GM12875 (cell line): ENCODE results near the gene MRPL10.

Experiments
- H3K4me3 ChIP-seq: one replicate; pipeline ENCODE4 v1.5.1; 2011; ENCODE audit warnings: low read depth, low read length, control low read depth
- TF ChIP-seq, protein P1 (sequence below): IDR thresholded peaks from 2 replicates; pipeline ENCODE4 v1.5.1; 2011; ENCODE audit warnings: low read depth, mild to moderate bottlenecking, control low read depth, inconsistent platforms, low read length, moderate library complexity, borderline replicate concordance; ENCODE audit not compliant: insufficient read depth

MRPL10 gene

GRCh38 chr17:47813077-47813476 is 18.3 kb downstream of the MRPL10 start:
- no peak overlapping the region for H3K4me3 ChIP-seq
- TF ChIP-seq, protein P1, sequence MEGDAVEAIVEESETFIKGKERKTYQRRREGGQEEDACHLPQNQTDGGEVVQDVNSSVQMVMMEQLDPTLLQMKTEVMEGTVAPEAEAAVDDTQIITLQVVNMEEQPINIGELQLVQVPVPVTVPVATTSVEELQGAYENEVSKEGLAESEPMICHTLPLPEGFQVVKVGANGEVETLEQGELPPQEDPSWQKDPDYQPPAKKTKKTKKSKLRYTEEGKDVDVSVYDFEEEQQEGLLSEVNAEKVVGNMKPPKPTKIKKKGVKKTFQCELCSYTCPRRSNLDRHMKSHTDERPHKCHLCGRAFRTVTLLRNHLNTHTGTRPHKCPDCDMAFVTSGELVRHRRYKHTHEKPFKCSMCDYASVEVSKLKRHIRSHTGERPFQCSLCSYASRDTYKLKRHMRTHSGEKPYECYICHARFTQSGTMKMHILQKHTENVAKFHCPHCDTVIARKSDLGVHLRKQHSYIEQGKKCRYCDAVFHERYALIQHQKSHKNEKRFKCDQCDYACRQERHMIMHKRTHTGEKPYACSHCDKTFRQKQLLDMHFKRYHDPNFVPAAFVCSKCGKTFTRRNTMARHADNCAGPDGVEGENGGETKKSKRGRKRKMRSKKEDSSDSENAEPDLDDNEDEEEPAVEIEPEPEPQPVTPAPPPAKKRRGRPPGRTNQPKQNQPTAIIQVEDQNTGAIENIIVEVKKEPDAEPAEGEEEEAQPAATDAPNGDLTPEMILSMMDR: no peak

GRCh38 chr17:47812146-47812920 is 19.0 kb downstream of the MRPL10 start:
- TF ChIP-seq, protein P1: no peak

DNA sequence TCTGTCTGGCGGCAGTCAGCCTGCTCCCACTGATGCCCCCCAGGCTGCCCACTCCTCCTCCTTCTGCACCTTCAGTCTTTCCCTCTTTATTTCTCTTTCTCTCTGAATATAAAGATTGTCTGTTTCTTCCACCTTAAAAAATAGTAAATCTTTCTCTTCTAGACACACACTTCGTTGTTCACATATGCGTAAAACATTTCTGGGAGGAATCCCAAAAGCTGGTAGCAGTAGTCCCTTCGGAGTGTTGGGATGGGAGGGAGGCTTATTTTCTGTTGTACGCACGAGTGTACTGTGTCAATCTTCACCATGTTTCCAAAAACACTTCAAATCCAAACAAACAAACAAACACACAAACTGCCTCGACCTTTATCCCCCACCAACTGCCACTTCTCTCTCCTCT is 19.6 kb downstream of the MRPL10 start:
- H3K4me3 ChIP-seq: no peak overlapping the region
- TF ChIP-seq, protein P1: no peak

More at GRCh38 chr17:47812146-47812920, 19.0 kb downstream of the MRPL10 start:
- H3K4me3 ChIP-seq: no peak overlapping the region

GRCh38 chr17:47810901-47811635 is 20.3 kb downstream of the MRPL10 start:
- no peak overlapping the region for H3K4me3 ChIP-seq
- TF ChIP-seq, protein P1: no peak

GRCh38 chr17:47810200-47810821 is 21.0 kb downstream of the MRPL10 start:
- no peak overlapping the region for H3K4me3 ChIP-seq
- TF ChIP-seq, protein P1: no peak

DNA sequence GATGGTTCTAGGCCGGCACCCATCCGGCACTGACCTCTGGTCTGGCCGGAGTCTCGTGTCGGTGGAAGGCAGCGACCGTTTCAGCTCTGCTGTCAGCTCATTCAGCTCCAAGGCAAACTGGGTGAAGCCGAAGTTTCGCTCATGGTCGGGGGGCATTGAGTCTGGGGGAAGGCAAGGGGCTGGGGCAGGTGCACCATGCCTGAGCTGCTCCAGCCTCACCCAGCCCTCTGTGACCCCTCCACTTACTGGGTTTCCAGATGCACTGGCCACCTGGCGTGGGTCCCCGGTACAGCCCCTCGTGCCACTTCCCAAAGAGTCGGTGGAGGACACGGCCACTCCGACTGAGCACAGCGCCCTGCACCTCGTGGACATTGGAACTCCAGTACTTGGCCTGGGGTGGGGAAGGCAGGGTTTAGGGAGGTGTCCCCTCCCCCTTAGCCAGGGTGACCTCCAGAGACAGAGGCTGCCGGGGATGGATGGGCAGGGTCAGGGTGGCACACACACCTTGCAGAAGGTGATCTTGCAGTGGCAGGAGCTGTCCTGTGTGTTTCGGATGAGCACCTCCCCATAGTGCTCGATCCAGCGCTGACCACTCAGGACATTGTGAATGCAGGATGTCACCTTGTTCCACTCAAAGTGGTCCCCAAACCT is 22.4 kb downstream of the MRPL10 start:
- no peak overlapping the region for H3K4me3 ChIP-seq
- TF ChIP-seq, protein P1: no peak
